Stimulated activated CD4-positive, alpha-beta T cell treated with anti-CD3 and anti-CD28 coated beads, Interleukin-1b, Interleukin-23, amount 100 ng/mL, for 24 hours (primary cell): ENCODE data around the gene GPC5.
"Not testable (repeated sequence)": the region's sequence is repeated elsewhere in the genome, so short reads cannot be mapped to it uniquely, and the experiment has no call there.

Source experiments
- DNase-seq, 4 experiments: peaks; one replicate each; pipeline ENCODE4 v3.0.0-alpha.2; 2020; ENCODE audit warnings: low read depth in 4 of 4, low spot score in 1 of 4

The GPC5 gene

DNA sequence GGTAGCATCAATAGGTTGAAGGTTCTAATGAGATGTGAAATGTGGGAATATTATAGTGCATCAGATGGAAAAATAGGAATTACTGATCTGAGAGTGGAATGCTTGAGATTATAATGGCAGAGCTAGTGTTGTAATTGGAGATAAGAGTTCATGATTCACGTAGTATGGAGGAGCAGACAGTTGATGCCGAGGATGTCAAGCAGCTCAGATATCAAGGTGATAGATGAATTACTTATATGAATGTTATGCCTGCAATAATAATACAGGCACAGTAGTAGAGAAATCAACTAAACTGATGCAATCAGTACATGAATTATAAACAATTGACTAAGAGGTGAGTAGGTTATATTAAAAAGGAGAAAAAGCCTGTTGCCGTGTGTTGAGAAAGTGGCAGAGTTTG, 1035.0 kb downstream of the GPC5 start:
- no peak for DNase-seq

DNA sequence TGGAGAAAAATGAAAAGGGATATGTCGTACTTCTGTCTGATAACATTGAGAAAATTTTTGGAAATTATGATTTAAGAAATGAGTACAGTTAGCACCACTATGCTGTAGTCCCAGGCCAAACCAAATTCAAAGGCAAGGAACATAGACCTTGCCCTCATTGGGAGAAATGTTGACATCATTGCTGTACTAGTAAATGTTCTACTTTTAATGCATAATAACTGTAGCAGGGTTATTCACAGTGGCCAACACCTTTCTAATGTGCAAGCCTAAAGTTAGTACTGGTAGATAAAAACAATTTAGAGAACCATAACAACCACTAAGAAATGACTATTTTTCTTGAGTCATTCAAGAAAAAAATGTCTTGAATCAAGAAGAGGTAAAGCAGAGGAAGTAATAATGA, 1035.5 kb downstream of the GPC5 start:
- no peak for DNase-seq

DNA sequence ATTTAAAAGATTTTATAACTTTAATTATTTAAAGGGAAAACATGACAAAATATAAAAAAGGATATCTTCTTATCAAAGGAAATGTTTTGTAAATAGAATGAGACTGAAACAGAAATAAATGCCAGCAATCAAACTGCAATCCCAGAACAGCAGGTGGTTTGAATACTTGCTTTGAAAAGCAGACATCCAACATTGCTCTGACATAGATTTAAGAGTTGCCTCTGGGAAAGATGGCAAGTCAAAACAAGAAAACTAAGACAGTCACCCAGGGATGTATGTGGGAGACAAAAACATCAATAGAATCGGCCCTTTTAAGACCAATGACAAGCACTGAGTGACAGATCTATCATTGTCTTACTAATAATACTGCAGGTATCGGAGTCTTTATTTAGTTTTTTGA, 1038.5 kb downstream of the GPC5 start:
- DNase-seq: no peak

DNA sequence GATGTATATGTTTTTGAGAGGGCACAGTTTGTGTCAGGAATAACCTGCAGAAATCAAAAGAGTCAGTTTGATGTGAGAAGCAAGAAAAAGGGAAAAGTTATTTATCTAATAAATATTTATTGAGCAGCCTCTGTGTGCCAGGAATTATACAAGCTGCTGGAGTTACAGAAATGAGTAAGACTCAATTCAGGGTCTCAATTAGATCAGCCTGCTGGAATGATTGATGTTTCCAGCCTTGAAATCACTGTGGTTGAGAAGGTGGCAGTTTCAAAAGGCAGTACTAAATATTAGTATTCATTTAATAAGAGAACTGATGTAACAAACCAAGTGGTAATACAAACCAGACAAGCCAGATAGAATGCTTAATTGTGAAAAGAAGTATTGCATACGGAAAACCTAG, 1045.8 kb downstream of the GPC5 start:
- DNase-seq: no peak

DNA sequence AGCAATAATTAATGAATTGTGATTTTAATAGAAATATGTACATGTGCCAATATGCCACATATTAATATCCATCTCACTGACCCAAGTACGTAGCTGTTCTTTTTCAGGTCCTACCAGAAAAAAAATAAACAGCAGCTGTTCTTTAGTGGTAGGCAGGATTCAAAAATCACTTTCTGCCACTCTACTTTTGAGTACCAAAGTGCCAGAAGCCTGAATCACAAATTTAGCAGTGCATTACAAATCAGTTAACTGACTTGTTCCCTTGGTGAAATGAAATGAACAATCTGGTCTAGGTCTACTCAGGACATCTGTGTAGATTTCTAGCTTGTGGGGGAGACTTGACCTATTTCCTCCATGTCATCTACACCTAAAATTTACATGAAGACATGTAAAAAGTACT, 1052.6 kb downstream of the GPC5 start:
- DNase-seq: no peak

DNA sequence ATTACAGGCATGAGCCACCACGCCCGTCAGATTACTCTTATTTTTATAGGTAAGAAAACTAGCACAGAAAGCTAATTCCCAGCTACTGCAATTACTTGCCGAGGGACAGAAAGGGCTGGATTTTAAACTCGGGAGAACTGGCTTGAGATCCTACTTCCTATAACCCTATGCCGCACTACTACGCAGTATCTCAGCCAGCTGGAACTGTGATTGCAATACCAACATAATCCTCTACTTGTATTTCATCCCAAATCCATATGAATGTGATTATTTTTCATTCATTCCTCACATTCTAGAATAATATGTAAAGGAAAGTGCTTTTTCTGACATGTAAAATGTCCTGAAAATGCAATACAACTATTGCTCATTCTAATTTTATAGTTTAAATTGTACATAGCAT, 1054.4 kb downstream of the GPC5 start:
- no peak for DNase-seq

DNA sequence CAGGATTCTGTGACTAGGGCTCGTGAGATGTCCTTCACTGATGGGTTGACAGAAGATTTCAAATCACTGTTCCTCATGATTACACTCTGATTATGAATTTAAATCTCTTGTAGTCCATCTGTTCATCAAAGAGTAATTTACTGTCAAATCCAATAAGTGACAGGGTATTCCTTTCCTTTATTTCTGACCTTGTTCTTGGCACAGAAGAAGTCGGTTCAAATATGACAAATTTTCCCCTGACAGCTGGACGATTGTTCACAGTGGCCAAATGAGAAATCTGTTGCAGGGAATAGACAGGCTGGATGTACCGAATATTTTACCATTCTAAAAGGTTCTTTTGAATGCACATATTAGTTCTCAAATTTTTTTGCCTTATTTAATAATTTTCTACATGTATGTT, 1060.9 kb downstream of the GPC5 start:
- no peak for DNase-seq

DNA sequence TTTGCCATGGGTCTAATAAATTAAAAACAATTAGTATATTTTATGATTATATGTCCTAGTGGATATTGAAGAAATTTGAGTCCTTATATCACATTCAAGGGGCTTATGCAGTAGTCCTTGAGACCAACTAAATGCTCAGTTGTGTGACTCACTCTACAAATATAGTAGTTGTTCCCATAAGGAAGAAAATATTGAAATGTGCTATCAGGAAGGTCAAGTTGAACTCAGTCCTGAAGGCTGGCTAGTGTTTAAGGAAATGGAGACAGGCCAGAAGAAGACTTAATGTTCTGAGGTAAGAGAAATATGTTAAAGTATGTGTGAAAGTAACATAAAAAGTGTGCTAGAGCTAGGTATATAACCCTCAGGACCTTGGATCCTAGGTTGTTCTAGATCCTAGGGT, 1062.1 kb downstream of the GPC5 start:
- no peak for DNase-seq

DNA sequence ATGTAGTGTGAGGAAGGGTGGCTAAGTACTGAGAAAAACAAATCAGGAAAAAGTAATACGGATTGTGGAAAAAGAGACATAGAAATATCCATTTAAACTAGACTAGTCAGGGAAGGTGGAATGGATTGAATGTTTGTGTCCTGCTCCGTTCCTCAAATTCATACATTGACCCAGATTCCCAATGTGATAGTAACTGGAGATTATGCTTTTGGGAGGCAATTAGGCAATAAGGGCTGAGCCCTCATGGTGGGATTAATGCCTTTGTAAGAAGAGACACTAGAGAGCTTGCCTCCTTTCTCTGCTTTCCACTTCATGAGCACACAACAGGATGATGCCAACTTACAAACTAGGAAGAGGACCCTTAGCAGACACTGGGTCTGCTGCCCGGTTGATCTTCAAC, 1063.0 kb downstream of the GPC5 start:
- no peak for DNase-seq

DNA sequence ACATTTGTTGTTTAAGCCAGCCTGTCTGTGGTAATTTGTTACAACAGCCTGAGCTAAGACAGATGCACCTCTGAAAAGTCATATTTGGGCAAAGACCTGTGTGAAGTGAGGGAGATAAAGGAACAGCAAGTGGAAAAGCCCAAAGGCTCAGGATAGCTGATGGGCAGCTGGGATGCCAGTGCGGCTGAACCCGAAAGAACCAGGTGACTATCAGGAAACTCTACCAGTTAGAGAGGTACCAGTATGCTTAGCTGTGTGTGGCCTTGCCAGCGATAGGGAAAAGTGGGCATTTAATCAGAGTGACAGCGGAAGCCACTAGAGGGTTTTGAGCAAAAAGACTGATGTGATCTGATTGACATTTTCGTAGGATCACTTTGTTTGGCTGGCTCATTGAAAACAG, 1063.4 kb downstream of the GPC5 start:
- DNase-seq: no peak

DNA sequence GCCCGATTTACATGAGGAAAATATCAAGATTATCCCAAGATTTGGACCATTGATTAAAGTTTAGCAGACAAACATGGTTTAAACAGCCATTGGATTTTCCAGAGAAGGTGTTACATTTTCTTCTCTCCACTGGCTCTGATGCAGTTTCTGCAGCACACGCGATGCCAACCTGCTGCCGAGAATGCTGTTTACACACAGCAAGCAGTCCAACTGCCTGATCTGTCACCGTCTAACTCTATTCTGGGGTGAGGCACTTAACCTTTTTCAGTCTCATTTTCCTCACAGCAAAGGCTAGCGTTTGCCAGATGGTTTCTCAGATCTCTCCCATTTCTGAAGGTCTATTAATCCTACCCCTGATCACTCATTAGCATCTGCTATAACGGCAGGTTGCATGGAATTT, 1064.7 kb downstream of the GPC5 start:
- DNase-seq: no peak

DNA sequence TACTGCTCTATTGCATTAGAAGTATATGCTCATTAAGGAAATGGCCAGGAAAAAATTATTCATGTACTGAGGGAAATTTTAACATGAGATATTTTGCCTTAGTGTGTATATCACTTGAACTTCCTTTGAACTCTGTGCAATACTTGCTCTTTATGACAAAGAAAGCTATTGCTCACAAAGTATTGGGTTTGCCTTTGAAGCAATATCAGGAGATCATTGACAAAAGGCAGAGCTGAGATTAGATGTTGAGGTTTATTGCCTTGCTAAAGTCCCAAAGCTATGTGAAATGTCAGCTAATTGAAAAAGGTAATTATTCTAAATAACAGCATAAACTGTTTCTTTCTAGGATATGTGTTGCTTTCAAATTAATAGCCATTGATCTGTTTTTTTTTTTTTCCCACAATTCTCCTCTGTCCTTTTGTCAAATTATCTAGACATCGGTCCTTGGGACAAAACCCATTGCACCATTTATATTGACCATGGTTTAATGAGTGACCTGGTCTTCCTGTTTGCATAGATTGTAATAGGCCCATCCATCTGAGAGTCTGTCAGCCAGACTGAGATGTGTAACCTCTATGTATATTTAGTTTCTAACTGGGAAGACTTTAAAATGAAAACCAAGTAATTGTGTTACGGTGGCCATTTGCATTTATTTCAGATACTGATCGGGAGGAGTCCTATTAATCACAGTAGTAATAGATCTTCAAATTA, 1075.5 kb downstream of the GPC5 start:
- DNase-seq: no peak

DNA sequence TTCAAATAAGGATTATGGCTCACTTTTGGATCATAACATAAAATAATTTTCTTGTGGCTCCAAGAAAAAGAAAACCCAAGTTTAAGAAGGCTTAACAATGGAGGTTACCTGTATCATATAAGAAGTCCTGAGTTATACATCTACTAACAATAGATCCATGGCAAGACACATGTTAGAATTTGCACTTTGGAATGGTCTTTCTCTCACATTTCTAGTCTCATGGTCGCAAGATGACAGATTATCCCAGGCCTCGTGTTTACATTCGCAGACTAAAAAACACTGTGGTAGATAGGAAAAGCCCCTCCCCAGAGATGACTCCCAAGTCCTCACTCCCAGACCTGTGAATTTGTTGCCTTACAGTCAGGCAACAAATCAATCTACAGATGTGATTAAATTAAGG, 1082.0 kb downstream of the GPC5 start:
- no peak for DNase-seq

DNA sequence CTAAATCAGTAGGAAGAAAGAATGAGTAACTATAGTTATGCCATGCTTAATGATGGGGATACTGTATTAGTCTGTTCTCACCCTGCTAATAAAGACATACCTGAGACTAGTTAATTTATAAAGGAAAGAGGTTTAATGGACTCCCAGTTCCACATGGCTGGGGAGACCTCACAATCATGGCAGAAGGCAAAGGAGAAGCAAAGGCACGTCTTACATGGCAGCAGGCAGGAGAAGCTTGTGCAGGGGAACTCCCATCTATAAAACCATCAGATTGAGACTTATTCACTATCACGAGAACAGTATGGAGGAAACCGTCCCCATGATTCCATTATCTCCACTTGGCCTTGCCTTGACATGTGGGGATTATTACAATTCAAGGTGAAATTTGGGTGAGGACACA, 1084.4 kb downstream of the GPC5 start:
- not testable (repeated sequence) for DNase-seq

DNA sequence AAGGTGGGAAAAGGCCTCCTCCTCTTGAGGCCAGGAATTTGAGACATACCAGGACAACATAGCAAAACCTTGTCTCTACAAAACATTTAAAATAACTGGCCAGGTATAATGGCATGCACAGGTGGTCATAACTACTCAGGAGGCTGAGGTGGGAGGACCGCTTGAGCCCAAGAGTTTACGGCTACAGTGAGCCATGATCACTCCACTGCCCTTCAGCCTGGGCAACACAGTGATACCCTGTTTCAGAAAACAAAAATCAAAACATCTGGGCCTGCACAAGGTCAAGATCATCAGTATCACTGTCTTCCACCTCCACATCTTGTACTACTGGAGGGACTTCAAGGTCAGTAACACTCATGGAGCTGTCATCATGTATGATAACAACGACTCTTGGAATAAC, 1085.5 kb downstream of the GPC5 start:
- no peak for DNase-seq

DNA sequence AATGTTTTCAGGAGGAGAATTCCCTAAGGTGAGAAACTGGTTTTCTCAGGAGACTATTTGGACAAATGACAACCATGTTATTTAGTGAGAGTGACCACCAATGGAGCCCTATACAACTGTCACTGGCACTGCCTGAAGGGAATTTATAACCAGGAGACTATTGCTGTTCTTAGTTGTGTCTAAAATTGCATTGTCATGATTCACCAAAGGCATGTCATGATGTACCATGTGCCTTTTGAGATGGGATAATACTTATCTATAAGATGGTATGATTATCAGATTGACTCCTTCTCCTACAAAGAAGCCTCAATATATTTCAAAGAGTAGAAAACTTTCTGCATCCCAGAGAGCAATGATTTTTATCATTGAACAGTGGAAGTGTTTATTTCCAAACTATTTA, 1088.8 kb downstream of the GPC5 start:
- DNase-seq: no peak

DNA sequence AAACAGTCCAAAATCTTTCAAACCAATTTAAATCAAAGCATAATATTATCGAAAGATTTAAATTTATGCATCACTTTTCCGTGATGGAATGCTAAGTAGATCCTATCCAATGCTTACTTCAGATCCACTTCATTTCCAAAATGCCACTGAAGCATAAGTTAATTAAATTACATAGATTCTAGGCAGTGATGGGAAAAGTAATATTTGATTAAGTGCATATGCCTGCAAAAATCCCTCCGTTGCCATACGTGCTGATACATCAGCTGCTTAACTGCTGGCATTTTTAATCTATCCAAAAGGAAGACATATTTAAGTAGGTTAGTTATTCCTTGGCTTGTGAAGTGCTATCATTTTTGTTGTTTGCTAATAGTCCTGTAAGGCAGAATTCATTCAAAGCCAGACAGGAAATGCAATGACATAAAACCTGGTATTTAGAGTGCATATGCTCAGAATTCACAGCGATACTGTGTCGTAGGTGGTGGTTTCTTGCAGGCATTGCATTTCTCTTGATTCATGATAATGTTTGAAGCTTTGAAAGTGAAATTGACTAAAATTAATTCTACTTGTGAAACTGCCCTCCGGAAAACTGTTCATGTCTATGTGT, 1089.9 kb downstream of the GPC5 start:
- DNase-seq: no peak

DNA sequence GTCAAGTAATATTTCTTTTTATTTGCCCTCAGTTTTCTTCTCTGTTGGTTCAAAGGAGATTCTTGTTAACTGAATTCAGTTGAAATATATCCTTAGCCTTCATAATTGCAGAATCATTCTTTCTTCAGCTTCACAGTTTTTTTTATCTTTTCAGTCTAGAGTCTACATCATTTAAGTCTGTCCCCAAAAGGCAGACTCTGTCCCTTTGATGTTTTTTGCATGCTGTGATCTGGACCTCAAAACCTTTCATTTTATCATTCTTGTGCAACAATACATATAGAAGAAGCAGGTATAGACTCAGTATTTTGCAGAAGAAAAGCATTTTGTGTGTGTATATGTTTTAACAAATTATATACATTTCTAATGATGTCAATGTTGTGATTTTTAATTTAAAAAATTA, 1093.4 kb downstream of the GPC5 start:
- no peak for DNase-seq

DNA sequence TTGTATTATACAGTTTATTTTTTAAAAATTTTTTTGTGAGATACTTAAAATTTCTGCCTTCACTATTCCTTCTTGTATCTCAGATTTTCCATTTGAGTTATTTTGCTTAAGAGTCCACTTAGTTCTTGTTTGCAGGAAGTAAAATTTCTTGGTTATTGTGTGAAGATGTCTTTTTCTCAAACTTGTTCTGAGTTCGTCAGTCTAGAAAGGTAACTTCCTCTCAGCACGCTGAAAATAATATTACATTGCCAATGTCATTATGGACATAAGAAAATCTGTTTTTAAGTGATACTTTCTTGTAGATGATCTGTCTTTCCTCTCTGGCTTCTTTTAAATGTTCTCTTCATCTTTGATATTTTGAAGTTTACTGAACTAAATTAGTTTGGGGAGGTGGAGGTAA, 1096.5 kb downstream of the GPC5 start:
- DNase-seq: no peak

DNA sequence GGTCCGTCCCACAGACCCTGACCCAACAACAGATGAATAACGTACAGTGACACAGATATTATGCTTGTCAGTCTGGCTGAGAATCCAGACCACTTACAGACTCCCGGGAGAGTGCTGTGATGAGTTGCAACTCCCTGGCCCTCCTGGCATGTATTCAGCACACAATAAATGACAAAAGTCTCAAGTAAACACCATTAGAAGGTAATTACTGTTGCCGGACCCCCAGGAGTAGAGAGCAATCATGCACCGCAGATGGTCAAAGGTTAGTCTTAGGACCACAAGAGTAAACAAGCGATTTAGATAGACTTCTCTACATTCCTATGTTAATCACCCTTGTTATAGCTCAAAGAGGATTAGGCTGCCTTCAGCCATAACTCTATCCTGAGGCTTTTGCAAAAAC, 1101.8 kb downstream of the GPC5 start:
- no peak for DNase-seq

DNA sequence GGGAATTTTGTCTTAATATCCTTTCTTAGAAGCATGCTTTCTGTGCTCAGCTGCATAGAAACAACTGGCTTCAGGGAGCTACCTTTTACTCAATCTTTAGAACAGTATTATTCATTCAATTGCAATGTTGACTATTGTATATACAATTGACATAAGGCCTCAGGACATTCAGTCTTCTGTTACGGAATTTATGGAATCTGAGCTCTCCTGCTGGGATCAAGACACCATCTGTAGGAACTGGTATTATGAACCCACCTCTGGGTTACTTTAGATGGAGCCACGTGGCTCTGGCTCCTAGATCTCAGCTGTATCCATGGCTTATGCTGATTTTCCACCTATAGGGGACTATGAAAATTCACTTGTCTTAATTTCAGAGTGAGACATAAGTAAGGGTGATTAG, 1112.0 kb downstream of the GPC5 start:
- no peak for DNase-seq

DNA sequence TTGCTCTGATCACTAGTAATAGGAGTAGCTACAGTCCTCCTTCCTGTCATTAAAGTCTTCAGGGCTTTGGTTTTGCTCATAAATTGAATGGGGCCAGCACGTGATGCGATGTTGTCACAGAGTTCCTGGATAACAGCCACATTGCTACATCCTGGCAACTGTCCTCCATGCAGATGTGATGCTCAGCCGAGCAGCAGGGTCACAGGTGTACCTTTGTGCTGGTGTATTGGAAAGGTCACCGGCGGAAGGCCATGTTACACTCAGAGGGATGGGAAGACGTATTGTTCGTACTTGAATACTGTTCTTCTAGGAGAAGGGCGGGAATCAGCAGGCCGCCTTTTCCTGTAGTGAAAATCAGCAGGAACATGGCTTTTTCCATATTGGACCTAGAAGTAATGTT, 1114.4 kb downstream of the GPC5 start:
- DNase-seq: no peak

DNA sequence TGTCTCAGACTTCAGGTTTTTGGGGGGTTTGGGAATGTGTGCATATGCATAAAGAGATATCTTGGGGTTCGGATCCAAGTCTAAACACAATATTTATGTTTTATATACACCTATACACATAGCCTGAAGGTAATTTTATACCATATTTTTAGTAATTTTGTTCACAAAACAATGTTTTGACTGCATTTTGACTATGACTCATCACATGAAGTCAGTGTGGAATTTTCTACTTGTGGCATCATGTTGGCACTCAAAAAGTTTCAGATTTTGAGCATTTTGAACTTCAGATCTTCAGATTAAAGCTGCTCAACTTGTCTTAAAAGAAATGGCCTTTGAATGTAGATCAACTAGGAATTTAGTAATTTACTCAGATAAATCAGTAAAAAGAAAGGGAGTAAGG, 1115.3 kb downstream of the GPC5 start:
- no peak for DNase-seq
